ENCODE data around the gene TMCC1.

DNA sequence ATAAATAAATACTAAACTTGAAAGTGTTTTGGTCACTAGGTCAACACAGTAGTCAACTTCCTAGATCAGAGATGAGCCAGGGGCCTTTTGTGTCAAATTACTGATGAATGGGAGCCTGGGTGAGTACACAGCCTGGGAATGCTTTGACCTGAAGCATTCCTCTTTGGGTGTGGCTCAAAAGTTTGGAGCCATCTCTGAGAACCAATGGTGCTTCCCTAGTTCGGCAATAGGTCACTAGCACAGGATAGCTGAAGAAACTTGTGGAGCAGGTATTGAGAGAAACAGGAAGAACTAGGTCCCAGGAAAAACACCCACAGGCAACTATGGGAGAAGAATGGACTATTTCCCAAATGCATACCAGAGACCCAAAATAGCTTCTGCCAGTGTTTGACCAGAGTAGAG is 230.5 kb downstream of the TMCC1 start:
- TF ChIP-seq, protein P1, sequence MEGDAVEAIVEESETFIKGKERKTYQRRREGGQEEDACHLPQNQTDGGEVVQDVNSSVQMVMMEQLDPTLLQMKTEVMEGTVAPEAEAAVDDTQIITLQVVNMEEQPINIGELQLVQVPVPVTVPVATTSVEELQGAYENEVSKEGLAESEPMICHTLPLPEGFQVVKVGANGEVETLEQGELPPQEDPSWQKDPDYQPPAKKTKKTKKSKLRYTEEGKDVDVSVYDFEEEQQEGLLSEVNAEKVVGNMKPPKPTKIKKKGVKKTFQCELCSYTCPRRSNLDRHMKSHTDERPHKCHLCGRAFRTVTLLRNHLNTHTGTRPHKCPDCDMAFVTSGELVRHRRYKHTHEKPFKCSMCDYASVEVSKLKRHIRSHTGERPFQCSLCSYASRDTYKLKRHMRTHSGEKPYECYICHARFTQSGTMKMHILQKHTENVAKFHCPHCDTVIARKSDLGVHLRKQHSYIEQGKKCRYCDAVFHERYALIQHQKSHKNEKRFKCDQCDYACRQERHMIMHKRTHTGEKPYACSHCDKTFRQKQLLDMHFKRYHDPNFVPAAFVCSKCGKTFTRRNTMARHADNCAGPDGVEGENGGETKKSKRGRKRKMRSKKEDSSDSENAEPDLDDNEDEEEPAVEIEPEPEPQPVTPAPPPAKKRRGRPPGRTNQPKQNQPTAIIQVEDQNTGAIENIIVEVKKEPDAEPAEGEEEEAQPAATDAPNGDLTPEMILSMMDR (IDR thresholded peaks at IDR 0.05) = no peak
- TF ChIP-seq EZH2 (IDR thresholded peaks at IDR 0.05; ENCODE audit: borderline replicate concordance, insufficient read depth, low read depth, low read length, poor library complexity, severe bottlenecking) = no peak

Measured in B cell (primary cell).